GM12878 (cell line): Measurements from ENCODE around the gene KIAA1217. TPM values are rescaled to one million over a fixed set of nuclear protein-coding genes. Genes with fewer than 3 reads are reported as not detected.

ENCODE experiments used
- ATAC-seq: fragments of 200-7000 bp; cut with Tn5 transposase; 3 replicates; pipeline ENCODE4 v1.9.1; 2020; ENCODE audit warnings: mild to moderate bottlenecking, moderate library complexity
- BruUV-seq: library from RNA; stranded (reverse); fragments of 400-500 nt; replicated peaks from 2 replicates; lab custom pipeline; 2021; lab: Mats Ljungman, UMichigan
- CTCF ChIA-PET: fragments of 300-600 bp; sonication (Branson Sonifier 250); formaldehyde crosslinking; extraction: SDS; loops from one replicate; lab custom pipeline; 2021; ENCODE audit warnings: inconsistent platforms; lab: Yijun Ruan, JAX
- POLR2A ChIA-PET: fragments of 350-600 bp; formaldehyde crosslinking; extraction: SDS; loops from one replicate; lab custom pipeline; 2021; ENCODE audit warnings: inconsistent platforms; lab: Charles Lee
- RAD21 ChIA-PET: fragments of 300-600 bp; sonication (Branson Sonifier 250); formaldehyde crosslinking; loops from one replicate; lab custom pipeline; 2023; ENCODE audit warnings: antibody characterized with exemption; ENCODE audit not compliant: unreplicated experiment; lab: Charles Lee
- SMC1A ChIA-PET: fragments of 300-600 bp; sonication (Branson Sonifier 250); formaldehyde crosslinking; loops from one replicate; lab custom pipeline; 2023; ENCODE audit not compliant: unreplicated experiment, uncharacterized antibody; lab: Charles Lee
- DNase-seq: peaks from one replicate; pipeline ENCODE4 v3.0.0-alpha.2; 2011; ENCODE audit warnings: low read depth, low spot score
- FAIRE-seq: peaks from 3 replicates; lab custom pipeline; 2011; peaks lifted over from hg19 to GRCh38; lab: Jason Lieb, UNC
- H2AFZ ChIP-seq: 2 replicates; pipeline ENCODE4 v1.6.0; 2011; ENCODE audit warnings: low read depth, low read length, control low read depth; ENCODE audit not compliant: control insufficient read depth
- H3K27ac ChIP-seq: 2 replicates; pipeline ENCODE4 v1.5.1; 2011; ENCODE audit warnings: control low read depth; ENCODE audit not compliant: control insufficient read depth, insufficient read depth
- H3K27me3 ChIP-seq, 2 experiments: replicated peaks in 1 of 2; 2 replicates each; pipeline versions ENCODE4 v1.6.0 to v1.6.1; 2011; ENCODE audit warnings: low read length in 1 of 2; ENCODE audit not compliant: control insufficient read depth in 2 of 2, insufficient read depth in 2 of 2
- H3K36me3 ChIP-seq, 2 experiments: 2 replicates each; pipeline ENCODE4 v1.5.1; 2011; ENCODE audit warnings: low read length in 1 of 2; ENCODE audit not compliant: control insufficient read depth in 2 of 2, insufficient read depth in 2 of 2
- H3K4me1 ChIP-seq: 2 replicates; pipeline ENCODE4 v1.6.1; 2011; ENCODE audit warnings: mild to moderate bottlenecking, low read length, moderate library complexity, mixed read lengths; ENCODE audit not compliant: control insufficient read depth, insufficient read depth
- H3K4me2 ChIP-seq: 2 replicates; pipeline ENCODE4 v1.6.0; 2011; ENCODE audit warnings: control low read depth; ENCODE audit not compliant: control insufficient read depth, insufficient read depth
- H3K4me3 ChIP-seq: fragments of 200-600 bp; sonication (generic); 2 replicates; pipeline ENCODE4 v1.5.1; 2016
- H3K79me2 ChIP-seq: 2 replicates; pipeline ENCODE4 v1.6.0; 2011; ENCODE audit warnings: low read length; ENCODE audit not compliant: control insufficient read depth, insufficient read depth
- H3K9ac ChIP-seq: 2 replicates; pipeline ENCODE4 v1.8.0; 2011; ENCODE audit warnings: low read length, control low read depth, mixed read lengths; ENCODE audit not compliant: control insufficient read depth, insufficient read depth
- H3K9me3 ChIP-seq: replicated peaks from 3 replicates; pipeline ENCODE4 v1.5.1; 2011; ENCODE audit warnings: mild to moderate bottlenecking, low read length; ENCODE audit not compliant: control insufficient read depth, insufficient read depth
- H4K20me1 ChIP-seq: 2 replicates; pipeline ENCODE4 v1.6.0; 2011; ENCODE audit not compliant: control insufficient read depth, insufficient read depth
- BMI1 ChIP-seq: fragments of 450-650 bp; IDR thresholded peaks from 2 replicates; pipeline ENCODE4 v1.6.1; 2016; ENCODE audit warnings: mild to moderate bottlenecking, moderate library complexity, borderline replicate concordance
- IRF5 ChIP-seq: fragments of 450-650 bp; IDR thresholded peaks from 2 replicates; pipeline ENCODE4 v1.6.1; 2017; ENCODE audit warnings: borderline replicate concordance
- NR2F1 ChIP-seq: fragments of 450-650 bp; conservative IDR thresholded peaks from 2 replicates; pipeline ENCODE4 v1.6.1; 2017; ENCODE audit warnings: mild to moderate bottlenecking
- RELB ChIP-seq: fragments of 450-650 bp; IDR thresholded peaks from 2 replicates; pipeline ENCODE4 v1.6.1; 2017; ENCODE audit warnings: low read depth, mild to moderate bottlenecking, moderate library complexity
- SREBF2 ChIP-seq: IDR thresholded peaks from 2 replicates; pipeline ENCODE4 v1.6.1; 2012; ENCODE audit warnings: mild to moderate bottlenecking, low read length
- USF1 ChIP-seq: IDR thresholded peaks from 2 replicates; pipeline ENCODE4 v1.6.1; 2011; ENCODE audit warnings: borderline replicate concordance, low read depth, mild to moderate bottlenecking, moderate library complexity, mixed read lengths, low read length; ENCODE audit not compliant: insufficient read depth; ENCODE audit errors: extremely low read length
- ZNF207 ChIP-seq: fragments of 450-650 bp; IDR thresholded peaks from 2 replicates; pipeline ENCODE4 v1.6.1; 2014; ENCODE audit warnings: antibody characterized with exemption, mild to moderate bottlenecking, borderline replicate concordance
- WGBS: methylation state at CpG from one replicate; pipeline ENCODE4 v1.1.6; 2016; ENCODE audit warnings: low lambda C conversion rate; ENCODE audit not compliant: insufficient replicate concordance, insufficient coverage; ENCODE audit errors: missing lambda C conversion rate; 5-methylcytosine and 5-hydroxymethylcytosine counted together
- in situ Hi-C: fragments of 300-500 bp; cut with MboI; formaldehyde crosslinking; loops from 9 replicates; pipeline ENCODE4 v1.14.3; 2018; ENCODE audit warnings: mixed read lengths
- intact Hi-C: fragments of 100-400 bp; cut with micrococcal nuclease; formaldehyde crosslinking; loops from one replicate; pipeline ENCODE4 v1.14.2; 2022; ENCODE audit not compliant: unreplicated experiment
- polyA plus RNA-seq, 11 experiments: library from polyadenylated mRNA; depleted of rRNA in 4 of 11; unstranded in 6 of 11; stranded (reverse) in 5 of 11; fragments of >200 nt; fragmentation: Nextera tagmentation in 4 of 11; fragmentation: Illumina TruSeq in 1 of 11; extraction: Ambion mirVana in 4 of 11; extraction: Trizol in 1 of 11; gene quantifications; 1 replicate in 1 of 11; 2 replicates in 10 of 11; pipeline versions ENCODE4 v1.2.1 to v1.2.3, GENCODE V29; 2011 to 2016; ENCODE audit warnings: inconsistent platforms in 2 of 11, missing spikeins in 2 of 11, low read depth in 1 of 11
- total RNA-seq, 4 experiments: library from RNA; depleted of rRNA in 3 of 4; stranded (reverse); fragments of >200 nt in 3 of 4; fragmentation: Illumina TruSeq in 1 of 4; extraction: Trizol in 1 of 4; gene quantifications; 2 replicates each; pipeline versions ENCODE4 v1.2.1 to v1.2.3, GENCODE V29; 2013 to 2021
- TF ChIP-seq, protein P1 (sequence below): IDR thresholded peaks from 2 replicates; pipeline ENCODE4 v1.6.1; 2012; ENCODE audit warnings: low read depth, low read length, improper control_type of control experiment

Gene KIAA1217
- total and polyA plus RNA-seq, 10 of the 15 experiments (the other 5 are each of a cell fraction or from before 2014, with no cell fraction given), result 0.57 to 3.8 (median 2.1) TPM

GRCh38 chr10:24432478-24433416, 223.8 kb downstream of the KIAA1217 start:
- H3K9ac ChIP-seq, result no peak overlapping the region
- ATAC-seq, result peak; percentile 68
- H3K79me2 ChIP-seq, result no peaks in the 10 kb centered on the region
- ChIA-PET SMC1A (interaction anchor here (0.6 to 2.0 kb wide), 4 partner anchors 13 to 73 kb away, joined by 3 to 4 read pairs (median 3); no protein-coding TSS in a partner anchor), RAD21 (interaction anchor here (0.7 kb wide), 1 partner anchor 35 kb away, joined by 3 read pairs; no protein-coding TSS in a partner anchor), CTCF (interaction anchor here (1.2 to 1.4 kb wide), 2 partner anchors 58 to 72 kb away, joined by 3 read pairs; no protein-coding TSS in a partner anchor), POLR2A (no interaction called here)
- in situ Hi-C loops, result no loop called here
- BruUV-seq, result no TSS peak
- FAIRE-seq, result no peak
- WGBS, result 14% methylated on average over 9 of the region's 9 CpGs
- no peak for TF ChIP-seq BMI1
- TF ChIP-seq SREBF2, result no peak
- TF ChIP-seq, protein P1, sequence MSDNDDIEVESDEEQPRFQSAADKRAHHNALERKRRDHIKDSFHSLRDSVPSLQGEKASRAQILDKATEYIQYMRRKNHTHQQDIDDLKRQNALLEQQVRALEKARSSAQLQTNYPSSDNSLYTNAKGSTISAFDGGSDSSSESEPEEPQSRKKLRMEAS, result no peak
- TF ChIP-seq USF1, result no peak
- no peak for TF ChIP-seq RELB
- TF ChIP-seq NR2F1, result peak; percentile 60; the same call in 1 of the 2 replicates
- TF ChIP-seq IRF5, result no peak
- TF ChIP-seq ZNF207, result no peak
- no peak overlapping the region for H3K27ac ChIP-seq
- H3K36me3 ChIP-seq, result no peaks in the 10 kb centered on the region
- no peak overlapping the region for H3K4me2 ChIP-seq
- H3K4me1 ChIP-seq, result no peaks in the 10 kb centered on the region
- no peak for DNase-seq
- H3K9me3 ChIP-seq, result no peaks in the 10 kb centered on the region
- no peaks in the 10 kb centered on the region for H4K20me1 ChIP-seq
- no peak overlapping the region for H3K4me3 ChIP-seq
- intact Hi-C loops, result no loop called here
- no peak overlapping the region for H2AFZ ChIP-seq
- H3K27me3 ChIP-seq, result no peaks in the 10 kb centered on the region
